T-cell (primary cell): ENCODE results near the gene CREBRF. TPM values are rescaled to one million over a fixed set of nuclear protein-coding genes. Genes with fewer than 3 reads are reported as not detected.
"Not testable (repeated sequence)": the region's sequence is repeated elsewhere in the genome, so short reads cannot be mapped to it uniquely, and the experiment has no call there.

ENCODE experiments used
- ATAC-seq, 4 experiments: fragments of 200-7000 bp in 3 of 4; fragments of 150-1000 bp in 1 of 4; cut with Tn5 transposase; replicated peaks in 1 of 4; 1 replicate in 3 of 4; 2 replicates in 1 of 4; pipeline ENCODE4 v1.10.0; 2021; ENCODE audit warnings: moderate library complexity in 3 of 4, mild to moderate bottlenecking in 2 of 4, moderate number of reproducible peaks in 1 of 4
- CTCF ChIA-PET, 2 donors: fragments of 300-600 bp; sonication (Branson Sonifier 250); formaldehyde crosslinking; loops; one replicate each; lab custom pipeline; 2022; ENCODE audit warnings: antibody characterized with exemption in 2 of 2; lab: Charles Lee
- POLR2A ChIA-PET, 2 donors: fragments of 300-600 bp; sonication (Branson Sonifier 250); formaldehyde crosslinking; loops; one replicate each; lab custom pipeline; 2022; ENCODE audit warnings: antibody characterized with exemption in 2 of 2; lab: Charles Lee
- DNase-seq, 35 experiments: peaks; one replicate each; pipeline versions ENCODE4 v3.0.0 to v3.0.0-alpha.2; 2013 to 2023
- H3K27ac ChIP-seq: one replicate; pipeline ENCODE4 v1.5.1; 2013; ENCODE audit warnings: low read length
- H3K27me3 ChIP-seq, 2 experiments: replicated peaks in 1 of 2; 1 replicate in 1 of 2; 2 replicates in 1 of 2; pipeline versions ENCODE4 v1.6.1 to v1.7.0; 2013; ENCODE audit warnings: low read length in 1 of 2, mixed read lengths in 1 of 2; ENCODE audit not compliant: control insufficient read depth in 2 of 2, insufficient read depth in 2 of 2; ENCODE audit errors: extremely low read depth in 1 of 2
- H3K36me3 ChIP-seq, 2 donors: 1 replicate in 1 of 2; 2 replicates in 1 of 2; pipeline versions ENCODE4 v1.6.1 to v1.7.0; 2013; ENCODE audit warnings: low read length in 1 of 2; ENCODE audit not compliant: control insufficient read depth in 2 of 2, insufficient read depth in 1 of 2; ENCODE audit errors: extremely low read depth in 1 of 2
- H3K4me1 ChIP-seq, 2 experiments: 1 replicate in 1 of 2; 2 replicates in 1 of 2; pipeline versions ENCODE4 v1.6.1 to v1.7.0; 2013; ENCODE audit warnings: low read length in 2 of 2, mixed read lengths in 1 of 2; ENCODE audit not compliant: insufficient read depth in 2 of 2, control insufficient read depth in 1 of 2; ENCODE audit errors: extremely low read depth in 1 of 2
- H3K4me3 ChIP-seq, 2 donors: 1 replicate in 1 of 2; 2 replicates in 1 of 2; pipeline versions ENCODE4 v1.5.1 to v1.7.0; 2013; ENCODE audit warnings: mild to moderate bottlenecking in 2 of 2, low read length in 1 of 2, moderate library complexity in 1 of 2; ENCODE audit not compliant: control insufficient read depth in 1 of 2; ENCODE audit errors: extremely low read depth in 1 of 2
- H3K9me3 ChIP-seq: 2 replicates; pipeline ENCODE4 v1.7.0; 2013
- H3K27ac Mint-ChIP-seq, 2 donors: one replicate each; pipeline ENCODE4 v1.8.0; 2020 to 2021; ENCODE audit warnings: mild to moderate bottlenecking in 2 of 2, mixed read lengths in 2 of 2
- H3K27me3 Mint-ChIP-seq, 2 donors: one replicate each; pipeline ENCODE4 v1.8.0; 2021 to 2022; ENCODE audit warnings: mixed read lengths in 2 of 2
- H3K36me3 Mint-ChIP-seq: one replicate; pipeline ENCODE4 v1.8.0; 2021; ENCODE audit warnings: mixed read lengths
- H3K4me1 Mint-ChIP-seq, 3 donors: one replicate each; pipeline ENCODE4 v1.8.0; 2020 to 2022; ENCODE audit warnings: mixed read lengths in 3 of 3, mild to moderate bottlenecking in 1 of 3
- H3K4me3 Mint-ChIP-seq, 3 donors: one replicate each; pipeline ENCODE4 v1.8.0; 2020 to 2022; ENCODE audit warnings: mild to moderate bottlenecking in 3 of 3, mixed read lengths in 3 of 3, moderate library complexity in 3 of 3
- H3K9me3 Mint-ChIP-seq, 3 donors: one replicate each; pipeline ENCODE4 v1.8.0; 2020 to 2022; ENCODE audit warnings: mixed read lengths in 3 of 3
- WGBS: methylation state at CpG from one replicate; pipeline ENCODE4 v1.1.5; 2013; ENCODE audit warnings: missing lambda C conversion rate; ENCODE audit not compliant: insufficient coverage; 5-methylcytosine and 5-hydroxymethylcytosine counted together
- total RNA-seq, 35 experiments: library from RNA in 6 of 35; stranded (reverse) in 6 of 35; fragments of 120-200 nt in 1 of 35; gene quantifications; one replicate each; pipeline versions ENCODE4 v1.2.1 to v1.2.4 and lab custom pipeline; 2013 to 2026

The CREBRF gene
- total RNA-seq, 5 donors from 2014 or later (not counting 1 experiment from before 2014, with no cell fraction given) = 77.8 to 94.7 (median 89.7) TPM

GRCh38 chr5:173041881-173042762 lies 14.0 kb upstream of the CREBRF start:
- POLR2A ChIA-PET = interaction anchor here in 1 of 2 donors (0.5 kb wide), 2 partner anchors 40 to 868 kb away, joined by 3 to 4 read pairs; no protein-coding TSS in a partner anchor
- H3K27ac Mint-ChIP-seq = peak overlapping the region; percentile 55 to 73
- peaks cover 0 to 8% of the 10 kb centered on the region in 2 experiments for H3K4me1 ChIP-seq
- no peak overlapping the region for H3K4me3 ChIP-seq
- no peaks in the 10 kb centered on the region for H3K9me3 Mint-ChIP-seq
- H3K36me3 ChIP-seq = no peaks in the 10 kb centered on the region
- no peaks in the 10 kb centered on the region for H3K9me3 ChIP-seq
- WGBS = 100% methylated on average over 3 of the region's 7 CpGs
- H3K36me3 Mint-ChIP-seq = no peaks in the 10 kb centered on the region
- no peak overlapping the region for H3K4me3 Mint-ChIP-seq
- peaks cover 18 to 28% (median 26%) of the 10 kb centered on the region in 3 donors for H3K4me1 Mint-ChIP-seq
- H3K27me3 Mint-ChIP-seq = no peaks in the 10 kb centered on the region
- CTCF ChIA-PET = interaction anchor here in 1 of 2 donors (0.7 kb wide), 1 partner anchor 10 kb away, joined by 4 read pairs; no protein-coding TSS in a partner anchor
- H3K27ac ChIP-seq = no peak overlapping the region
- ATAC-seq (no peak), DNase-seq (no peak)
- no peaks in the 10 kb centered on the region for H3K27me3 ChIP-seq

GRCh38 chr5:173042763-173043107 lies 13.4 kb upstream of the CREBRF start:
- no peaks in the 10 kb centered on the region for H3K27me3 Mint-ChIP-seq
- POLR2A ChIA-PET = interaction anchor here in 1 of 2 donors (0.5 kb wide), 2 partner anchors 39 to 867 kb away, joined by 3 to 4 read pairs; no protein-coding TSS in a partner anchor
- H3K4me1 ChIP-seq = peaks cover 0 to 4% of the 10 kb centered on the region in 2 experiments
- no peaks in the 10 kb centered on the region for H3K9me3 ChIP-seq
- no peaks in the 10 kb centered on the region for H3K36me3 Mint-ChIP-seq
- no peak overlapping the region for H3K4me3 ChIP-seq
- no peaks in the 10 kb centered on the region for H3K27me3 ChIP-seq
- ATAC-seq = no peak
- DNase-seq = no peak
- CTCF ChIA-PET = interaction anchor here (0.7 kb wide), 2 partner anchors 8 to 112 kb away, joined by 3 to 5 read pairs; no protein-coding TSS in a partner anchor
- H3K27ac ChIP-seq = no peak overlapping the region
- no peaks in the 10 kb centered on the region for H3K9me3 Mint-ChIP-seq
- H3K27ac Mint-ChIP-seq = peak overlapping the region in 1 of 2 donors; percentile 55
- peaks cover 15 to 23% (median 22%) of the 10 kb centered on the region in 3 donors for H3K4me1 Mint-ChIP-seq
- no peaks in the 10 kb centered on the region for H3K36me3 ChIP-seq
- 80% methylated on average over 1 of the region's 3 CpGs for WGBS
- no peak overlapping the region for H3K4me3 Mint-ChIP-seq

- Mint-ChIP-seq H3K9me3 (no peaks in the 10 kb centered on the region), H3K4me3 (no peak overlapping the region), H3K4me1 (peaks cover under 1 to 5% (median 2%) of the 10 kb centered on the region in 3 donors), H3K27me3 (no peaks in the 10 kb centered on the region), H3K36me3 (no peaks in the 10 kb centered on the region), H3K27ac (no peak overlapping the region)
- Histone ChIP-seq H3K4me3 (no peak overlapping the region), H3K36me3 (no peaks in the 10 kb centered on the region), H3K4me1 (no peaks in the 10 kb centered on the region), H3K27ac (no peak overlapping the region), H3K9me3 (no peaks in the 10 kb centered on the region), H3K27me3 (no peaks in the 10 kb centered on the region)
- DNase-seq = no peak
- ChIA-PET POLR2A (interaction anchor here in 1 of 2 donors (0.6 kb wide), 1 partner anchor 49 kb away, joined by 5 read pairs; no protein-coding TSS in a partner anchor), CTCF (no interaction called here)
- no peak for ATAC-seq
- WGBS = 98% methylated on average over 4 of the region's 8 CpGs
These were observed 10.7 kb upstream of the CREBRF start for GRCh38 chr5:173045474-173045873.

GRCh38 chr5:173047096-173047837 lies 8.9 kb upstream of the CREBRF start:
- H3K4me3 Mint-ChIP-seq, POLR2A ChIA-PET: not testable (repeated sequence)

GRCh38 chr5:173047838-173048105 lies 8.4 kb upstream of the CREBRF start:
- Mint-ChIP-seq H3K9me3 (no peaks in the 10 kb centered on the region), H3K4me3 (no peak overlapping the region), H3K27ac (no peak overlapping the region), H3K4me1 (peaks cover 0 to 6% (median 0%) of the 10 kb centered on the region in 3 donors), H3K36me3 (no peaks in the 10 kb centered on the region), H3K27me3 (peaks cover 2 to 5% of the 10 kb centered on the region in 2 donors)
- DNase-seq (no peak), ATAC-seq (no peak)
- no peaks in the 10 kb centered on the region for H3K36me3 ChIP-seq
- CTCF ChIA-PET = no interaction called here
- POLR2A ChIA-PET = no interaction called here
- 100% methylated on average over 5 of the region's 6 CpGs for WGBS
- no peak overlapping the region for H3K27ac ChIP-seq
- H3K9me3 ChIP-seq = no peaks in the 10 kb centered on the region
- no peaks in the 10 kb centered on the region for H3K4me1 ChIP-seq
- no peaks in the 10 kb centered on the region for H3K27me3 ChIP-seq
- H3K4me3 ChIP-seq = no peak overlapping the region

More at GRCh38 chr5:173047096-173047837, 8.9 kb upstream of the CREBRF start:
- H3K4me3 ChIP-seq, H3K27me3 ChIP-seq, H3K4me1 Mint-ChIP-seq, H3K27ac ChIP-seq, DNase-seq, CTCF ChIA-PET, H3K27ac Mint-ChIP-seq, ATAC-seq, H3K36me3 ChIP-seq, H3K27me3 Mint-ChIP-seq, H3K36me3 Mint-ChIP-seq, H3K4me1 ChIP-seq, H3K9me3 ChIP-seq, H3K9me3 Mint-ChIP-seq: not testable (repeated sequence)
- WGBS = 100% methylated on average over 1 of the region's 12 CpGs

DNA sequence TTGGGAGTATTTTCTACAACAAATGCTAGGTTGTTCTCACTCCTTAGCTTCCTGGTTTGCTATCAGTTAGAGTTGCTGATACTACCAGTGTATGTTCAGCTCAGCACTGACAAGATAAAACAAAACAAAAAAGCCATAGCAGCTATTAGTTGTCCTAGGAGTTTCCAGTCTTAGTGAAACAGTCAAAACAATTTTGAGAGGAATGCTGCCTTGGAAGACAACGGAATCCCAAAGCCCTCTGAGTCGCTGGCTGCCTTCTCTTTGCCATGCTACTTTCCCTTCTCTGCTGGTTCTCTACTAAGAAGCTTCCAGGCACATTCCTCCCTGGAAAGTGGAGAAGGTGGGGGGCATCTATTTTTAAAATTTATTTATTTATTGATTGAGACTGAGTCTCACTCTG lies 5.4 kb upstream of the CREBRF start:
- peaks cover 6 to 9% of the 10 kb centered on the region in 2 experiments for H3K4me1 ChIP-seq
- no CpG with 5 or more reads among the region's 2 CpGs for WGBS
- no peak for DNase-seq
- no peaks in the 10 kb centered on the region for H3K27me3 ChIP-seq
- POLR2A ChIA-PET = no interaction called here
- Mint-ChIP-seq H3K27ac (no peak overlapping the region), H3K36me3 (no peaks in the 10 kb centered on the region), H3K9me3 (no peaks in the 10 kb centered on the region), H3K4me3 (no peak overlapping the region), H3K4me1 (peaks cover 16 to 24% (median 20%) of the 10 kb centered on the region in 3 donors), H3K27me3 (peaks cover 2 to 5% of the 10 kb centered on the region in 2 donors)
- no peaks in the 10 kb centered on the region for H3K36me3 ChIP-seq
- H3K27ac ChIP-seq = no peak overlapping the region
- CTCF ChIA-PET = no interaction called here
- no peak overlapping the region for H3K4me3 ChIP-seq
- H3K9me3 ChIP-seq = no peaks in the 10 kb centered on the region
- no peak for ATAC-seq
